OCI-LY7 (cell line): Measurements from ENCODE around the gene BAIAP2. TPM values are rescaled to one million over a fixed set of nuclear protein-coding genes. Genes with fewer than 3 reads are reported as not detected.

ENCODE experiments used
- BruUV-seq: library from RNA; stranded (reverse); fragments of 400-500 nt; replicated peaks from 2 replicates; lab custom pipeline; 2021; lab: Mats Ljungman, UMichigan
- CTCF ChIA-PET: fragments of 300-600 bp; sonication (Branson Sonifier 250); formaldehyde crosslinking; loops from one replicate; lab custom pipeline; 2022; ENCODE audit warnings: antibody characterized with exemption; ENCODE audit not compliant: unreplicated experiment; lab: Charles Lee
- POLR2A ChIA-PET: fragments of 300-600 bp; sonication (Branson Sonifier 250); formaldehyde crosslinking; loops from one replicate; lab custom pipeline; 2022; ENCODE audit warnings: antibody characterized with exemption; lab: Charles Lee
- DNase-seq: peaks from one replicate; pipeline ENCODE4 v3.0.0-alpha.2; 2015; ENCODE audit warnings: low spot score
- H2AFZ ChIP-seq: fragments of 200-600 bp; sonication (generic), shearing (Covaris generic); 2 replicates; pipeline ENCODE4 v1.6.1; 2014; ENCODE audit warnings: mild to moderate bottlenecking, antibody characterized with exemption, low read length, moderate library complexity
- H3K27ac ChIP-seq: fragments of 200-600 bp; sonication (generic); 2 replicates; pipeline ENCODE4 v1.5.1; 2014; ENCODE audit warnings: mixed run types, low read depth, mild to moderate bottlenecking, moderate library complexity, low read length, inconsistent platforms; ENCODE audit not compliant: poor library complexity, severe bottlenecking
- H3K36me3 ChIP-seq: fragments of 200-600 bp; sonication (generic); 2 replicates; pipeline ENCODE4 v1.6.1; 2014; ENCODE audit warnings: mild to moderate bottlenecking, antibody characterized with exemption, low read length, moderate library complexity, mixed read lengths; ENCODE audit not compliant: insufficient read depth
- H3K4me1 ChIP-seq: fragments of 200-600 bp; sonication (generic); 2 replicates; pipeline ENCODE4 v1.5.1; 2014; ENCODE audit warnings: mild to moderate bottlenecking, low read length; ENCODE audit not compliant: insufficient read depth, poor library complexity, severe bottlenecking
- H3K4me2 ChIP-seq: fragments of 200-600 bp; sonication (generic); 2 replicates; pipeline ENCODE4 v1.6.1; 2014; ENCODE audit warnings: mild to moderate bottlenecking, low read length
- H3K4me3 ChIP-seq: fragments of 200-600 bp; sonication (generic); 2 replicates; pipeline ENCODE4 v1.5.1; 2014; ENCODE audit warnings: mild to moderate bottlenecking, low read depth, low read length; ENCODE audit not compliant: poor library complexity, severe bottlenecking
- H3K79me2 ChIP-seq: fragments of 200-600 bp; sonication (generic); 2 replicates; pipeline ENCODE4 v1.6.1; 2016; ENCODE audit warnings: low read depth, mild to moderate bottlenecking, low read length, moderate library complexity, mixed read lengths; ENCODE audit not compliant: insufficient read depth
- H3K9me2 ChIP-seq: fragments of 200-600 bp; sonication (generic); 2 replicates; pipeline ENCODE4 v1.6.1; 2016; ENCODE audit warnings: mild to moderate bottlenecking, low read length, mixed read lengths; ENCODE audit not compliant: insufficient read depth
- H3K9me3 ChIP-seq: fragments of 200-600 bp; sonication (generic); 2 replicates; pipeline ENCODE4 v1.6.1; 2014; ENCODE audit warnings: mild to moderate bottlenecking, mixed run types, low read length, mixed read lengths
- H4K20me1 ChIP-seq: fragments of 200-600 bp; sonication (generic); 2 replicates; pipeline ENCODE4 v1.6.1; 2014; ENCODE audit warnings: mild to moderate bottlenecking, antibody characterized with exemption, low read length, moderate library complexity, mixed read lengths; ENCODE audit not compliant: insufficient read depth
- EZH2phosphoT487 ChIP-seq: fragments of 200-600 bp; sonication (generic); IDR thresholded peaks from 2 replicates; pipeline ENCODE4 v1.6.1; 2018; ENCODE audit warnings: low read depth, borderline replicate concordance, mild to moderate bottlenecking, mixed run types, antibody characterized with exemption, low read length, moderate library complexity, mixed read lengths
- intact Hi-C: fragments of 100-400 bp; cut with micrococcal nuclease; formaldehyde crosslinking; loops from one replicate; pipeline ENCODE4 v1.10.0; 2022; ENCODE audit not compliant: unreplicated experiment
- total RNA-seq, 2 experiments: library from RNA; depleted of rRNA in 1 of 2; stranded (reverse); fragments of >200 nt in 1 of 2; shearing (Covaris generic) in 1 of 2; gene quantifications; 2 replicates each; pipeline ENCODE4 v1.2.3, GENCODE V29; 2014 to 2022
- TF ChIP-seq, protein P1 (sequence below): fragments of 200-600 bp; sonication (generic); conservative IDR thresholded peaks from 2 replicates; pipeline ENCODE4 v1.5.1; 2014; ENCODE audit warnings: mild to moderate bottlenecking, antibody characterized with exemption, low read length, moderate library complexity, mixed read lengths

BAIAP2 gene
- total RNA-seq, 2 experiments from 2014 or later = 2.1 to 2.3 TPM

DNA sequence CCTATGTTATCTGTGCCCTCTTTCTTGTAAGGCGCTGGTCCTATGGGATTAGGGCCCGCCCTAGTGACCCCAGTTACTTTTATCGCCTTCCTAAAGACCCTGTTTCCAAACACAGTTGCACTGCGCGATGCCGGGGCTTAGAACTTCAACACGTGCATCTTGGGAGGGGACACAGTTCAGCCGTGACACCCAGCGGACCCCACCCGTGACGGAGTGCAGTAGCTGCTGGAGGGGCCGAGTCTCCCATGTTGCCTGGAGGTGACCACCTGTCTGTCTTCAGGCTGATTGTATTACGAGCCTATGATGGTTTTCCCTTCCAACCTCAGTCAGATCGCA, 9.4 kb downstream of the BAIAP2 start:
- H4K20me1 ChIP-seq = no peaks in the 10 kb centered on the region
- no peaks in the 10 kb centered on the region for H3K9me3 ChIP-seq
- no peak overlapping the region for H3K4me2 ChIP-seq
- BruUV-seq = no TSS peak
- no peak overlapping the region for H3K4me3 ChIP-seq
- TF ChIP-seq EZH2phosphoT487 = no peak
- POLR2A ChIA-PET = no interaction called here
- no peak overlapping the region for H2AFZ ChIP-seq
- CTCF ChIA-PET = no interaction called here
- no peaks in the 10 kb centered on the region for H3K9me2 ChIP-seq
- no peaks in the 10 kb centered on the region for H3K4me1 ChIP-seq
- H3K27ac ChIP-seq = no peak overlapping the region
- intact Hi-C loops = loop anchor here (5.0 kb wide), 1 partner anchor 58 kb away; no protein-coding TSS in a partner anchor
- H3K79me2 ChIP-seq = no peaks in the 10 kb centered on the region
- DNase-seq = no peak
- H3K36me3 ChIP-seq = no peaks in the 10 kb centered on the region

DNA sequence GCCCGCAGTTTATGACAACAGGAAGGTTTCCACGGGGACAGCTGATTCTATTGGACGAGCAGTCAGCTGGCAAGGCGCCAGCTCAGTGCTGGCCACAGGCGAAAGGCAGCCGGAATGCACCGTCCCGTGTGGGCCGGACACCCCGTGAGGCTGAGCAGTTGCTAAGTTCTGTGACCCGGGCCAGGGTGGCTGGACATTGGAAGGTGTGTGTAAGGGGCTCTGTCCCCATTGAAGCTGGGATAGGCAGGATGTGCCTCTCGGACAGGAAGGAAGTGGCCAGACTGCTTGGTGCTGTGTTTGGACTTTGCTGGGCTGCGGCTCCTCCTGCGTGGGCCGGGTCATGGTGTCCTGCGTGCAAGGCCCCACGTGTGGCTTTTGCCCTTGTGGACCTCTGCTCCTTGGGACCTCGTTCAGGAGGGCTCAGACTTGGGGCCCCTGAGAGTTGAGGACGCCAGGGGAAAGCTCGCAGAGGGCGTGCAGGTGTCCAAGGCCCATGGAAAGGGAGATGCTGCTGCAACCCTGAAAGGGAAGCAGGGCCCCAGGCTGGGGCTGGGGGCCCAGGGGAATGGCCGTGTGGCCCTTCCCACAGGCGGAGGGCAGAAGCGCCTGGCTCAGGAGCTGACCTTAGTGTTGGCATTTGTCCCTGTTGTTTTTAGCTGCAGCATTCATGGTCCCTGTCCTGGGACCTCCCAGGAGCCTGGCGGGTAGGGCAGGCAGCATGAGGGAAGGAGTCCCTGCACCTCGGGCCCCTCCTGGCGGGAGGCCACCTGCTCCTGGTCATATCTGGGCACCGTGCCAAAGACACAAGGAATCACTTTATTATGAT, 10.0 kb downstream of the BAIAP2 start:
- POLR2A ChIA-PET = no interaction called here
- intact Hi-C loops = loop anchor here (5.0 kb wide), 1 partner anchor 57 kb away; no protein-coding TSS in a partner anchor
- Histone ChIP-seq H3K27ac (no peak overlapping the region), H3K36me3 (no peaks in the 10 kb centered on the region), H4K20me1 (no peaks in the 10 kb centered on the region), H3K9me2 (no peaks in the 10 kb centered on the region), H3K4me1 (no peaks in the 10 kb centered on the region), H3K4me3 (no peak overlapping the region), H3K4me2 (no peak overlapping the region), H3K79me2 (no peaks in the 10 kb centered on the region), H3K9me3 (no peaks in the 10 kb centered on the region), H2AFZ (no peak overlapping the region)
- no peak for DNase-seq
- no TSS peak for BruUV-seq
- CTCF ChIA-PET = no interaction called here
- TF ChIP-seq, protein P1, sequence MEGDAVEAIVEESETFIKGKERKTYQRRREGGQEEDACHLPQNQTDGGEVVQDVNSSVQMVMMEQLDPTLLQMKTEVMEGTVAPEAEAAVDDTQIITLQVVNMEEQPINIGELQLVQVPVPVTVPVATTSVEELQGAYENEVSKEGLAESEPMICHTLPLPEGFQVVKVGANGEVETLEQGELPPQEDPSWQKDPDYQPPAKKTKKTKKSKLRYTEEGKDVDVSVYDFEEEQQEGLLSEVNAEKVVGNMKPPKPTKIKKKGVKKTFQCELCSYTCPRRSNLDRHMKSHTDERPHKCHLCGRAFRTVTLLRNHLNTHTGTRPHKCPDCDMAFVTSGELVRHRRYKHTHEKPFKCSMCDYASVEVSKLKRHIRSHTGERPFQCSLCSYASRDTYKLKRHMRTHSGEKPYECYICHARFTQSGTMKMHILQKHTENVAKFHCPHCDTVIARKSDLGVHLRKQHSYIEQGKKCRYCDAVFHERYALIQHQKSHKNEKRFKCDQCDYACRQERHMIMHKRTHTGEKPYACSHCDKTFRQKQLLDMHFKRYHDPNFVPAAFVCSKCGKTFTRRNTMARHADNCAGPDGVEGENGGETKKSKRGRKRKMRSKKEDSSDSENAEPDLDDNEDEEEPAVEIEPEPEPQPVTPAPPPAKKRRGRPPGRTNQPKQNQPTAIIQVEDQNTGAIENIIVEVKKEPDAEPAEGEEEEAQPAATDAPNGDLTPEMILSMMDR = no peak
- no peak for TF ChIP-seq EZH2phosphoT487

DNA sequence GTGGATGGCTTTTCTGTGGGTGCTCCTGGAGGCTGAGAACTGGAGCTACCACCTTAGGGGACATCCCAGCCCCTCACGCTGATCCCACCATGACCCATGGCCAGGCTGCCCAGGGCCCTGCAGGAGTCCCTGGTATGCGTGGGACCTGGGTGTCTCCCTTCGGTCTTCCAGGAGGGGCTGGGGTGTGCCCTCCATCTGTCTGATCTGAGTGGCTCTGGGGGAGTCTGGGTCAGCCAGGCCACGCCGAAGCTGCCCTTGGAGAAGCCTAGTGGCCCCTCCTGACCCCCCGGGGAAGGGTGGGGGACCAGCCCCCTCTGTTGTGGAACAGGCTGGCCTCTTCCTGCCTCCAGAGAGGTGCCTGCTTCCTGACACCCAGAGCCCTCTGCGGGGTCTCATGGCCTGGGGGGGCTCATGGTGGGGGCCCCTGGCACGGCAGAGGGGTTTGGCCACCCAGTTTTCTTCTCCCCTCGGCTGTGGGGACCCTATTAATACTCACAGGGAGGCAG, 10.7 kb downstream of the BAIAP2 start:
- Histone ChIP-seq H3K4me2 (no peak overlapping the region), H3K36me3 (no peaks in the 10 kb centered on the region), H4K20me1 (no peaks in the 10 kb centered on the region), H3K4me3 (no peak overlapping the region), H3K9me3 (no peaks in the 10 kb centered on the region), H3K27ac (no peak overlapping the region), H3K9me2 (no peaks in the 10 kb centered on the region), H3K4me1 (no peaks in the 10 kb centered on the region), H2AFZ (no peak overlapping the region), H3K79me2 (no peaks in the 10 kb centered on the region)
- TF ChIP-seq EZH2phosphoT487 = no peak
- TF ChIP-seq, protein P1 = no peak
- POLR2A ChIA-PET = no interaction called here
- CTCF ChIA-PET = interaction anchor here (0.6 kb wide), 1 partner anchor 10 kb away, joined by 3 read pairs; no protein-coding TSS in a partner anchor
- intact Hi-C loops = no loop called here
- no TSS peak for BruUV-seq
- DNase-seq = no peak
